COLO829 (cell line): ENCODE results near the gene SEMA5B.

ENCODE experiments used
- DNase-seq: peaks from one replicate; pipeline ENCODE4 v3.0.0; 2012; ENCODE audit warnings: low spot score

Gene SEMA5B

GRCh38 chr3:123025642-123026521, 1.7 kb downstream of the SEMA5B start:
- DNase-seq, result no peak

GRCh38 chr3:123024056-123024455, 3.5 kb downstream of the SEMA5B start:
- DNase-seq, result no peak

GRCh38 chr3:123021996-123022510, 5.5 kb downstream of the SEMA5B start:
- DNase-seq, result peak; percentile 50

- DNase-seq, result no peak
Measured at GRCh38 chr3:123021388-123021787, 6.2 kb downstream of the SEMA5B start.

GRCh38 chr3:123020709-123021108, 6.9 kb downstream of the SEMA5B start:
- DNase-seq, result no peak

GRCh38 chr3:123019591-123019990, 8.0 kb downstream of the SEMA5B start:
- DNase-seq, result no peak

- no peak for DNase-seq
Measured at GRCh38 chr3:123019161-123019560, 8.4 kb downstream of the SEMA5B start.

GRCh38 chr3:123018683-123019082, 8.9 kb downstream of the SEMA5B start:
- no peak for DNase-seq

- DNase-seq, result no peak
Measured at GRCh38 chr3:123015596-123015995, 12.0 kb downstream of the SEMA5B start.

GRCh38 chr3:123013876-123014275, 13.7 kb downstream of the SEMA5B start:
- no peak for DNase-seq

- DNase-seq, result no peak
Measured at GRCh38 chr3:123012652-123013051, 14.9 kb downstream of the SEMA5B start.

- no peak for DNase-seq
Measured at GRCh38 chr3:123011447-123011846, 16.1 kb downstream of the SEMA5B start.

- no peak for DNase-seq
Measured at GRCh38 chr3:123008840-123009239, 18.7 kb downstream of the SEMA5B start.

GRCh38 chr3:123006609-123007008, 21.0 kb downstream of the SEMA5B start:
- DNase-seq, result no peak

GRCh38 chr3:123005291-123005690, 22.3 kb downstream of the SEMA5B start:
- no peak for DNase-seq

- no peak for DNase-seq
Measured at GRCh38 chr3:123004201-123004918, 23.2 kb downstream of the SEMA5B start.

- DNase-seq, result no peak
Measured at GRCh38 chr3:123002749-123003497, 24.6 kb downstream of the SEMA5B start.

GRCh38 chr3:123002100-123002748, 25.3 kb downstream of the SEMA5B start:
- DNase-seq, result no peak

- no peak for DNase-seq
Measured at GRCh38 chr3:122998856-122999255, 28.7 kb downstream of the SEMA5B start.

GRCh38 chr3:122998206-122998605, 29.4 kb downstream of the SEMA5B start:
- DNase-seq, result no peak

GRCh38 chr3:122996038-122996580, 31.5 kb downstream of the SEMA5B start:
- DNase-seq, result no peak

GRCh38 chr3:122994954-122995353, 32.6 kb downstream of the SEMA5B start:
- DNase-seq, result no peak
